Measurements from ENCODE around the gene ACER1. TPM values are rescaled to one million over a fixed set of nuclear protein-coding genes. Genes with fewer than 3 reads are reported as not detected.
A peak's percentile ranks its signal among the peaks of the same experiment; 100 is the strongest.

The ACER1 gene, protein sequence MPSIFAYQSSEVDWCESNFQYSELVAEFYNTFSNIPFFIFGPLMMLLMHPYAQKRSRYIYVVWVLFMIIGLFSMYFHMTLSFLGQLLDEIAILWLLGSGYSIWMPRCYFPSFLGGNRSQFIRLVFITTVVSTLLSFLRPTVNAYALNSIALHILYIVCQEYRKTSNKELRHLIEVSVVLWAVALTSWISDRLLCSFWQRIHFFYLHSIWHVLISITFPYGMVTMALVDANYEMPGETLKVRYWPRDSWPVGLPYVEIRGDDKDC
- total RNA-seq, result not detected in 3 replicates
- long read RNA-seq, result 0 reads

DNA sequence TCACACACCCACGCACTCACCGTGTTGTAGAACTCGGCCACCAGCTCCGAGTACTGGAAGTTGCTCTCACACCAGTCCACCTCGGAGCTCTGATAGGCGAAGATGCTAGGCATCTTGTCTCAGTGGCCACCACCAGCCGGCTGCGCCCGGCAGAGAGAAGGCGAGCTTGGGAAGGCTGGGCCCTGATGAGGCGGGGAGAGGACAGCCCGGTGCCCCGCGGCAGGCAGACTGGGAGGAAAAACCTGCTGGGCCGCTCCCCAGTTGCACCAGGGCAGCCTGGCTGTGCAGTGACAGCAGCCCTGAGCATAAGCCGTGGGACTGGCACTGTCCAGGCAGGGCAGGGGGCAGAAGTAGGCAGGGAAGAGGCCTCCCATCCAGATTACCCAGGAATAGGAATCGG, at the start of gene ACER1:
TSS of gene ACER1 (minus strand) at position 174 of the 400 bp plus-strand sequence. CDS start at position 113, 61 bp downstream.
- Mint-ChIP-seq H3K4me3 (ENCODE audit: unreplicated experiment) (no peak within 1 kb of the TSS), H3K9me3 (ENCODE audit: low read depth) (no peaks in the 10 kb centered on the region), H3K36me3 (ENCODE audit: low read depth) (no peaks in the 10 kb centered on the region), H3K27ac (ENCODE audit: unreplicated experiment) (no peak within 1 kb of the TSS), H3K27me3 (ENCODE audit: low read depth) (peaks cover 3% of the 10 kb centered on the region), H3K4me1 (ENCODE audit: low read depth) (no peaks in the 10 kb centered on the region)
- TF ChIP-seq, protein P1, sequence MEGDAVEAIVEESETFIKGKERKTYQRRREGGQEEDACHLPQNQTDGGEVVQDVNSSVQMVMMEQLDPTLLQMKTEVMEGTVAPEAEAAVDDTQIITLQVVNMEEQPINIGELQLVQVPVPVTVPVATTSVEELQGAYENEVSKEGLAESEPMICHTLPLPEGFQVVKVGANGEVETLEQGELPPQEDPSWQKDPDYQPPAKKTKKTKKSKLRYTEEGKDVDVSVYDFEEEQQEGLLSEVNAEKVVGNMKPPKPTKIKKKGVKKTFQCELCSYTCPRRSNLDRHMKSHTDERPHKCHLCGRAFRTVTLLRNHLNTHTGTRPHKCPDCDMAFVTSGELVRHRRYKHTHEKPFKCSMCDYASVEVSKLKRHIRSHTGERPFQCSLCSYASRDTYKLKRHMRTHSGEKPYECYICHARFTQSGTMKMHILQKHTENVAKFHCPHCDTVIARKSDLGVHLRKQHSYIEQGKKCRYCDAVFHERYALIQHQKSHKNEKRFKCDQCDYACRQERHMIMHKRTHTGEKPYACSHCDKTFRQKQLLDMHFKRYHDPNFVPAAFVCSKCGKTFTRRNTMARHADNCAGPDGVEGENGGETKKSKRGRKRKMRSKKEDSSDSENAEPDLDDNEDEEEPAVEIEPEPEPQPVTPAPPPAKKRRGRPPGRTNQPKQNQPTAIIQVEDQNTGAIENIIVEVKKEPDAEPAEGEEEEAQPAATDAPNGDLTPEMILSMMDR (IDR thresholded peaks at IDR 0.05), result no peak
- DNase-seq (ENCODE audit: low spot score), result no peak

DNA sequence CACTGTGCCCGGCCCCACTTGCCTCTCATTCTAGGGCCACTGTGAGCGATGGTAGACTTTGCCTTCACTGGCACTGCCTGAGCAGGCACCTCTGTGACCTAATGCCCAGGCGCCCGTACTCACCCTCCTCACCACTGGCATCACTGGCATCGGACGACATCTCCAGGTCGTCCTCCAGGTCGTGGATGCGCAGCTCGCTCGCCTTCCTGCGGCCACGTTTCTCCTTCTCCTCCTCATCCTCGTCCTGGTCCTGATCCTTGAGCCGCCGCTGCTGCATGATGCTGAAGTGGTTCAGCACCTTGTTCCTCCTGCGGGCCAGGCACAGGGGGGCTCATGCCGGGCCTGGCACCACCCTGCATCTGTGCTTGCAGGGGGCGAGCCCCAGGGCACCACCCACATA, 49.8 kb upstream of the ACER1 start:
- Mint-ChIP-seq H3K4me3 (ENCODE audit: unreplicated experiment) (no peak overlapping the region), H3K9me3 (ENCODE audit: low read depth) (peaks cover 3% of the 10 kb centered on the region)

DNA sequence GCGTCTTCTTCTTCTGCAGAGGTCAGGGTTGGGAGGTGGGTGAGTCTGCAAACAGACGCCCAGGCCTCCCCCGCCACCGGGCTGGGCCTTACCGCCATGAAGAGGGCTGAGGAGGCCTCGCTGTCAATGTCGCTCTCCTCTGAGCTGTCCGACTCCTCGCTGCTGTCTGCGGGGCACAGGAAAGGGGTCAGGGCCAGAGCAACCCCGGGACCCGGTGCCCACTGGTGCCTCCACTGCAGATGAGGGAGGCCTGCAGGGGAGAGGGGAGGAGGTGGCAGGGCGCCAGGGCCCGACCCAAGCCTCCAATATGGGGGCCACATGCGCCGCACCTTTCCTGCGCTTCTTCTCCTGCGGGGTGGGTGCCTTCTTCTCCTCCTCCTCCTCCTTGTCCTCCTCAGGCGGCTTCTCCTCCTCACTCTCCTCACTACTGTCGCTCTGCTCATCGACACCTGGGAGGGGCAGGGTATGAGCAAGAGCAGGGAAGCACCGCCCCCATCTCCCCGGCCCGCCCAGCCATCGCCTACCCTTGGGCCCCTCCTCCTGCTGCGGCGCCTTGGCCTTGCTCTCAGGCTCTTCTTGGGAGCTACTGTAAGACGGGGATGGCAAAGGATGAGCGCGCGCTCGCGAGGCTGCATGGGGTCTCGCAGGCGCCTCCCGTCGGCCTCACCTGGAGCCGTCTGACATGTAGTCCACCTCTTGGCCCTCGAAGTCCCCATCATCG, 47.8 kb upstream of the ACER1 start:
- H3K27me3 Mint-ChIP-seq (ENCODE audit: low read depth), result no peaks in the 10 kb centered on the region
- H3K4me1 Mint-ChIP-seq (ENCODE audit: low read depth), result peaks cover 21% of the 10 kb centered on the region
- TF ChIP-seq, protein P1 (IDR thresholded peaks at IDR 0.05), result no peak
- DNase-seq (ENCODE audit: low spot score), result no peak
- H3K27ac Mint-ChIP-seq (ENCODE audit: unreplicated experiment), result no peak overlapping the region
- H3K4me3 Mint-ChIP-seq (ENCODE audit: unreplicated experiment), result no peak overlapping the region
- peaks cover 3% of the 10 kb centered on the region for H3K9me3 Mint-ChIP-seq (ENCODE audit: low read depth)
- peaks cover 32% of the 10 kb centered on the region for H3K36me3 Mint-ChIP-seq (ENCODE audit: low read depth)

More for the DNA sequence above, 49.8 kb upstream of the ACER1 start:
- DNase-seq (ENCODE audit: low spot score), result no peak
- Mint-ChIP-seq H3K4me1 (ENCODE audit: low read depth) (peaks cover 6% of the 10 kb centered on the region), H3K27ac (ENCODE audit: unreplicated experiment) (no peak overlapping the region), H3K27me3 (ENCODE audit: low read depth) (no peaks in the 10 kb centered on the region), H3K36me3 (ENCODE audit: low read depth) (peaks cover 40% of the 10 kb centered on the region)
- TF ChIP-seq, protein P1 (IDR thresholded peaks at IDR 0.05), result no peak

DNA sequence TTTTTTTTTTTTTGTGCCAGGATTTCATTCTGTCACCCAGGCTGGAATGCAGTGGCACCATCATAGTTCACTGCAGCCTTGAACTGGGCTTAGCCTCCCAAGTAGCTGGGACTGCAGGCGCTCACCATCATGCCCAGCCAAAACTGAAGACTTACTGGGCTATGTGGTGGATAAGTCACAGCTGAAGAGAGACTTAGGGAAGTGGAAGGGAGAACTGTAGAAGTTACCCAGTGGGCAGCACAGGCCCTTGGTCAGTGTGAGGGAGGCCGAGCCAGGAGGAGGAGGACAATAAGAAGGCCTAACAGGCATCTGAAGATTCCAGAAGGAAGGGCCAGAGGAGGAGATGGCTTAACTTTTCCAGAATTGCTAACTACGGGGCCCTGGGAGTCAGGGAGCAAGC, 46.3 kb upstream of the ACER1 start:
- H3K4me1 Mint-ChIP-seq (ENCODE audit: low read depth), result peaks cover 26% of the 10 kb centered on the region
- H3K4me3 Mint-ChIP-seq (ENCODE audit: unreplicated experiment), result no peak overlapping the region
- no peak for DNase-seq (ENCODE audit: low spot score)
- TF ChIP-seq, protein P1 (IDR thresholded peaks at IDR 0.05), result no peak
- H3K36me3 Mint-ChIP-seq (ENCODE audit: low read depth), result peaks cover 29% of the 10 kb centered on the region
- peak overlapping the region; percentile 12 for H3K27ac Mint-ChIP-seq (ENCODE audit: unreplicated experiment)
- no peaks in the 10 kb centered on the region for H3K27me3 Mint-ChIP-seq (ENCODE audit: low read depth)
- peaks cover 3% of the 10 kb centered on the region for H3K9me3 Mint-ChIP-seq (ENCODE audit: low read depth)

DNA sequence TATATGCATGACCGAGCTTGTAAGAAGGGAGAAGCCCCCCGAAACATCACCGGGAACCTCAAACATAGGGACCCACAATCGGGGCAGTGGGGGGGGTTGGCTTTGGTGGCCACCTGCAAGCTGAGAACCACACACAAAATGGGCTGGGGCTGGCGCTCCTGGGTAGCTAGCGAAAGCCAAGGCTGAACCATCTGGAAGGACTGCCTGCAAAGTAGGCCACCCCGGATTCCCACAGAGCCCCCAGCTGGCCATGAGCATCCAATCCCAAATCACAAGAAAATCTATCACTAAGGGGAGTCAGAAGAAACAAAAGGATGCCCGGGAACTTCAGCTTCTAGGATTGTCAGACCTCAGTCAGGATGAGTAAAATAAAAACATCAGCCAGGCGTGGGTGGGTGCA, 45.1 kb upstream of the ACER1 start:
- peak overlapping the region; percentile 82 for H3K27ac Mint-ChIP-seq (ENCODE audit: unreplicated experiment)
- no peak for DNase-seq (ENCODE audit: low spot score)

More for the DNA sequence above, 45.1 kb upstream of the ACER1 start:
- Mint-ChIP-seq H3K27me3 (ENCODE audit: low read depth) (no peaks in the 10 kb centered on the region), H3K9me3 (ENCODE audit: low read depth) (peaks cover 3% of the 10 kb centered on the region), H3K36me3 (ENCODE audit: low read depth) (peaks cover 27% of the 10 kb centered on the region), H3K4me3 (ENCODE audit: unreplicated experiment) (no peak overlapping the region), H3K4me1 (ENCODE audit: low read depth) (peaks cover 36% of the 10 kb centered on the region)
- TF ChIP-seq, protein P1 (IDR thresholded peaks at IDR 0.05), result no peak
